ENCODE data around the gene CYP1A2.

CYP1A2 gene

DNA sequence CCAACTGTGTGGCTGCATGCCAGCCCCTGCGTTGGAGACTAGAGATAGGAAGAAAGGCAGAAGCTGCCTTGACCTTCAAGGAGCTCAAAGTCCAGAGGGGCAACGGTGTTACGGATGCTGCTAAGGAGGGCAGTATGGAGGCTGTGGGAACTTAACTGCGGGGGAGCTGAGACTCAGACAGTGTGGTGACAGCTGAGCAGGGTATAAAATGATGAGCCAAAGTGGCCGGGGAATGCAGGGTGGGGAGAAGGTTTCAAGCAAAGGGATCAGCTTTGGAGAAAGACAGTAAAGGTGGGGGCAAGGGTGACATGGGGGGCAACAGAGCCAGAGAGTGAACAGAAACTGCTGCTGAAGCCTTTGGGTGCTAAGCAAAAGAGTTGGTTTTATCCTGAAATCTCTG lies 6.2 kb upstream of the CYP1A2 start:
- no peaks in the 10 kb centered on the region for H4K20me1 ChIP-seq (ENCODE audit: low read depth, low read length)
- H3K9me2 ChIP-seq (replicated peaks; ENCODE audit: insufficient read depth, low read length): no peaks in the 10 kb centered on the region
- no peak overlapping the region for H3K9ac ChIP-seq (ENCODE audit: low read length)
- no peaks in the 10 kb centered on the region for H3K27me3 ChIP-seq (ENCODE audit: low read length)
- H2AFZ ChIP-seq (ENCODE audit: low read depth, low read length, severe bottlenecking): no peak overlapping the region
- TF ChIP-seq, protein P1, sequence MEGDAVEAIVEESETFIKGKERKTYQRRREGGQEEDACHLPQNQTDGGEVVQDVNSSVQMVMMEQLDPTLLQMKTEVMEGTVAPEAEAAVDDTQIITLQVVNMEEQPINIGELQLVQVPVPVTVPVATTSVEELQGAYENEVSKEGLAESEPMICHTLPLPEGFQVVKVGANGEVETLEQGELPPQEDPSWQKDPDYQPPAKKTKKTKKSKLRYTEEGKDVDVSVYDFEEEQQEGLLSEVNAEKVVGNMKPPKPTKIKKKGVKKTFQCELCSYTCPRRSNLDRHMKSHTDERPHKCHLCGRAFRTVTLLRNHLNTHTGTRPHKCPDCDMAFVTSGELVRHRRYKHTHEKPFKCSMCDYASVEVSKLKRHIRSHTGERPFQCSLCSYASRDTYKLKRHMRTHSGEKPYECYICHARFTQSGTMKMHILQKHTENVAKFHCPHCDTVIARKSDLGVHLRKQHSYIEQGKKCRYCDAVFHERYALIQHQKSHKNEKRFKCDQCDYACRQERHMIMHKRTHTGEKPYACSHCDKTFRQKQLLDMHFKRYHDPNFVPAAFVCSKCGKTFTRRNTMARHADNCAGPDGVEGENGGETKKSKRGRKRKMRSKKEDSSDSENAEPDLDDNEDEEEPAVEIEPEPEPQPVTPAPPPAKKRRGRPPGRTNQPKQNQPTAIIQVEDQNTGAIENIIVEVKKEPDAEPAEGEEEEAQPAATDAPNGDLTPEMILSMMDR (IDR thresholded peaks at IDR 0.05; ENCODE audit: insufficient read depth, low read length, poor library complexity, severe bottlenecking): no peak
- no peak for TF ChIP-seq EZH2phosphoT487 (conservative IDR thresholded peaks at IDR 0.05; ENCODE audit: low read length)
- no peaks in the 10 kb centered on the region; the same call in 1 of the 2 replicates for H3K9me3 ChIP-seq (ENCODE audit: insufficient read depth, low read length)
- H3K36me3 ChIP-seq (ENCODE audit: low read length): no peaks in the 10 kb centered on the region
- no peak overlapping the region for H3K4me2 ChIP-seq (ENCODE audit: low read depth, low read length, poor library complexity, severe bottlenecking)
- no peak overlapping the region for H3K4me3 ChIP-seq (ENCODE audit: insufficient read depth, low read length, poor library complexity, severe bottlenecking)
- no peaks in the 10 kb centered on the region for H3K79me2 ChIP-seq (ENCODE audit: insufficient read depth, low read length)
- no peaks in the 10 kb centered on the region for H3F3A ChIP-seq (ENCODE audit: insufficient read depth)
- H3K27ac ChIP-seq (ENCODE audit: low read depth, low read length): no peak overlapping the region

DNA sequence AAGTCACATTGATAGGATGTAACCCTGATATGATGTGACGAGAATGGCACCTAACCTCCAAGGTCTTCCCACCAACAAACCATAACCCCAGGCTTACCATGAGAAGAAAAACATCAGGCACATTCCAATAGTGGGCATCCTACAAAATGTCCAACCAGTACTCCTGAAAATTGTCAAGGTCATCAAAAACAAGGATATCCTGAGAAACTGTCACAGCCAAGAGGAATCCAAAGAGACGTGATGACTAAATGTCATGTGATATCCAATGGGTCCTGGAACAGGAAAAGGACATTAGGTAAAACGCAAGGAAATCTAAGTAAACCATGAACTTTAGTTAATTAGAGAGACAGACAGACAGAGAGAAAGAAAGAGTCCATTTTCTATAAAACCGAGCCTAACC lies 2.3 kb upstream of the CYP1A2 start:
- Histone ChIP-seq H3K4me3 (ENCODE audit: insufficient read depth, low read length, poor library complexity, severe bottlenecking) (no peak overlapping the region), H2AFZ (ENCODE audit: low read depth, low read length, severe bottlenecking) (no peak overlapping the region), H3K9me2 (replicated peaks; ENCODE audit: insufficient read depth, low read length) (no peaks in the 10 kb centered on the region), H3K36me3 (ENCODE audit: low read length) (no peaks in the 10 kb centered on the region), H3K27ac (ENCODE audit: low read depth, low read length) (no peak overlapping the region), H3K27me3 (ENCODE audit: low read length) (no peaks in the 10 kb centered on the region), H3K79me2 (ENCODE audit: insufficient read depth, low read length) (no peaks in the 10 kb centered on the region), H3K9ac (ENCODE audit: low read length) (no peak overlapping the region), H3K9me3 (ENCODE audit: insufficient read depth, low read length) (no peaks in the 10 kb centered on the region), H3F3A (ENCODE audit: insufficient read depth) (no peaks in the 10 kb centered on the region), H3K4me2 (ENCODE audit: low read depth, low read length, poor library complexity, severe bottlenecking) (no peak overlapping the region), H4K20me1 (ENCODE audit: low read depth, low read length) (no peaks in the 10 kb centered on the region)
- TF ChIP-seq, protein P1 (IDR thresholded peaks at IDR 0.05; ENCODE audit: insufficient read depth, low read length, poor library complexity, severe bottlenecking): no peak
- TF ChIP-seq EZH2phosphoT487 (conservative IDR thresholded peaks at IDR 0.05; ENCODE audit: low read length): no peak

DNA sequence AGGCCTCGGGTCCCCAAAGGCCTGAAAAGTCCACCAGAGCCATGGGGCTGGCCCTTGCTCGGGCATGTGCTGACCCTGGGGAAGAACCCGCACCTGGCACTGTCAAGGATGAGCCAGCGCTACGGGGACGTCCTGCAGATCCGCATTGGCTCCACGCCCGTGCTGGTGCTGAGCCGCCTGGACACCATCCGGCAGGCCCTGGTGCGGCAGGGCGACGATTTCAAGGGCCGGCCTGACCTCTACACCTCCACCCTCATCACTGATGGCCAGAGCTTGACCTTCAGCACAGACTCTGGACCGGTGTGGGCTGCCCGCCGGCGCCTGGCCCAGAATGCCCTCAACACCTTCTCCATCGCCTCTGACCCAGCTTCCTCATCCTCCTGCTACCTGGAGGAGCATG lies 1.2 kb downstream of the CYP1A2 start:
- Histone ChIP-seq H3K27me3 (ENCODE audit: low read length) (no peaks in the 10 kb centered on the region), H3F3A (ENCODE audit: insufficient read depth) (no peaks in the 10 kb centered on the region), H3K9me2 (replicated peaks; ENCODE audit: insufficient read depth, low read length) (no peaks in the 10 kb centered on the region), H3K4me2 (ENCODE audit: low read depth, low read length, poor library complexity, severe bottlenecking) (no peak overlapping the region), H3K9me3 (ENCODE audit: insufficient read depth, low read length) (no peaks in the 10 kb centered on the region), H3K9ac (ENCODE audit: low read length) (no peak overlapping the region), H2AFZ (ENCODE audit: low read depth, low read length, severe bottlenecking) (no peak overlapping the region), H3K79me2 (ENCODE audit: insufficient read depth, low read length) (no peaks in the 10 kb centered on the region), H3K27ac (ENCODE audit: low read depth, low read length) (no peak overlapping the region), H3K36me3 (ENCODE audit: low read length) (no peaks in the 10 kb centered on the region), H3K4me3 (ENCODE audit: insufficient read depth, low read length, poor library complexity, severe bottlenecking) (no peak overlapping the region), H4K20me1 (ENCODE audit: low read depth, low read length) (no peaks in the 10 kb centered on the region)
- TF ChIP-seq, protein P1 (IDR thresholded peaks at IDR 0.05; ENCODE audit: insufficient read depth, low read length, poor library complexity, severe bottlenecking): no peak
- TF ChIP-seq EZH2phosphoT487 (conservative IDR thresholded peaks at IDR 0.05; ENCODE audit: low read length): no peak

Measured in SU-DHL-6 (cell line).